Sciatic nerve (tissue), 2 donors: ENCODE results near the gene HTN3. TPM values are rescaled to one million over a fixed set of nuclear protein-coding genes. Genes with fewer than 3 reads are reported as not detected.
A peak's percentile ranks its signal among the peaks of the same experiment; 100 is the strongest.
"Not testable (repeated sequence)": the region's sequence is repeated elsewhere in the genome, so short reads cannot be mapped to it uniquely, and the experiment has no call there.

Experiments used
- ATAC-seq: fragments of 200-7000 bp; cut with Tn5 transposase; one replicate; pipeline ENCODE4 v1.9.1; 2020; ENCODE audit warnings: mild to moderate bottlenecking, moderate library complexity
- DNase-seq: peaks from one replicate; pipeline ENCODE4 v3.0.0-alpha.2; 2020; ENCODE audit warnings: low spot score
- intact Hi-C: fragments of 100-400 bp; cut with DNase I; formaldehyde crosslinking; loops from one replicate; pipeline ENCODE4 v1.14.2; 2022
- total RNA-seq: library from RNA; stranded (reverse); fragmentation: NEBNext Ultra II Directional; extraction: Animal tissue kit (Norgen Biotek cat#: 25700); gene quantifications from one replicate; pipeline ENCODE4 v1.2.1, GENCODE V29; 2021
- donor health status: DM: no; HTN: no; CAD: no.
- donor health status: DM: no; HTN: no; CAD: no.

Gene HTN3
- not detected for total RNA-seq

DNA sequence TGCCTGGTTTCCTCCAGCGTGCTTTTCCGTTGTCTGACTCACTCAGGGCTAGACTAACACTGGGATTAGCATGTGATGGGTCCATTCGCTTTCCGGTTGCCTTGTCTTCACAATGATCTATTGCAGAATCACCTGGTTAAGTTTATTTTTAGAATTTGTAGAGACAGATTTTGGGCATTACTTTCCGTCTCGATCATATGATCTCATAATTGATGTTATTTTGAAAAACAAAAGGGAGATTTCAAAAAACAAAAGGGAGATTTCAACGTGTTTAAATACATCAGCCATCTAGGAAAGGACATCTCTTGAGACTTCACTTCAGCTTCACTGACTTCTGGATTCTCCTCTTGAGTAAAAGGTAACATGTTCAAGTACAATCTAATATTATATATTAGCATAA, at the start of gene HTN3:
TSS of gene HTN3 (plus strand) at position 301 of the 400 bp plus-strand sequence. CDS start 2,282 bp downstream, outside the sequence.
- intact Hi-C loops, DNase-seq, ATAC-seq: not testable (repeated sequence)

DNA sequence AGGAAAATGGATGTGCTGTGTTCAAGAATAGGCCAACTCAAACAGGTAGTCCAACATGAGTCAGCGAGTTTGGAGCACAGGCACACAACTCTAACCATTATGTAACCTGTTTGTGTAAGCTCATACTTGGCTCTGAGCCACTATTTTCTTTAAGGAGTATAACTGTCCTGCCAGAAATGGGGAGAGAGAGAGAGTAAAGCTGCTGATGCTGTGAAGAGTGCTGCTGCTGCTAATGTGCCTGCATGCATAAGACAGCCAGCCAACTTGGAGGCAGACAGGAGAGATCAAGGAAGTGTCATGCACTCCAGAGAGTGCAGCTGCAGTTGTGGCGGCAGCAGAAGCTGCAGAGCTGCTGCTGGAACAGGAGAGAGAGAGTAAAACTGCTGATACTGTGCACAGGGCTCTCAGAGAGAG, 44.2 kb upstream of the HTN3 start:
- ATAC-seq (peak; percentile 42), DNase-seq (no peak)
- intact Hi-C loops: no loop called here

GRCh38 chr4:69986663-69987062, 41.6 kb upstream of the HTN3 start:
- ATAC-seq: no peak
- intact Hi-C loops: no loop called here
- DNase-seq: no peak

DNA sequence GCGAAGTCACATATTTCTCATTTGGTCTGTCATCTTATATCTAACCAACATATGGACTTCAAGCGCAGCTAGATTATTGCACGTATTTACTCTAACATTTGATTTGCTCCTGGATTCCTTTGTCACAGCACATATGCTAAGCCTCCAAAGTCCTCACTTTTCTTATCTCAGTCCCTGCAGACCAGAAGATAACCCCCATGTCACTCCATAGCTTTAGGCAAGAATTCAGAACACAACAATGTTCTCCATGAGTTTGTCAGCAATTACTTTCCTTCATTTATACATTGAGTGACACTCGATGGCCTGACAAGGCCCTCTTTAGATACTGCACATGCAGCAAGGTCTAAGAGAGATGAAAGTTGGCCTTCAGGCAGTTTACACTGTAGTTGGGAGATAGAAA, 37.2 kb upstream of the HTN3 start:
- intact Hi-C loops: no loop called here
- DNase-seq (no peak), ATAC-seq (no peak)

DNA sequence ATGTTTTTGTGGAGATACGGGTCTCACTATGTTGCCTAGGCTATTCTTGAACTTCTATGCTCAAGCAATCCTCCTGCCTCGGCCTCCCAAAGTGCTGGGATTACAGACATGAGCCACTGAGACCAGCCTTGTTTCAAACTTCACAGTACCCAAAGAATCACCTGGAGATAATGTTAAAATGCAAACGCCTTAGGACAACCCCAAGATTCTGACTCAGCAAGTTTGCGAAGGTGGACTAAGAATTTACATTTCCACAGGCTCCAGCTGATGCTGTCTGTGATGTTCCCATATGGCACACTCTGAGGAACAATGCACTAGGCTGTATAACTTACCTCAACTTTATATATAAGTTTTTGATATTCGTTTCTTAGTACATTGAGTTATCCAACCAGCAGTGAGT, 33.5 kb upstream of the HTN3 start:
- DNase-seq (no peak), ATAC-seq (no peak)
- intact Hi-C loops: no loop called here

DNA sequence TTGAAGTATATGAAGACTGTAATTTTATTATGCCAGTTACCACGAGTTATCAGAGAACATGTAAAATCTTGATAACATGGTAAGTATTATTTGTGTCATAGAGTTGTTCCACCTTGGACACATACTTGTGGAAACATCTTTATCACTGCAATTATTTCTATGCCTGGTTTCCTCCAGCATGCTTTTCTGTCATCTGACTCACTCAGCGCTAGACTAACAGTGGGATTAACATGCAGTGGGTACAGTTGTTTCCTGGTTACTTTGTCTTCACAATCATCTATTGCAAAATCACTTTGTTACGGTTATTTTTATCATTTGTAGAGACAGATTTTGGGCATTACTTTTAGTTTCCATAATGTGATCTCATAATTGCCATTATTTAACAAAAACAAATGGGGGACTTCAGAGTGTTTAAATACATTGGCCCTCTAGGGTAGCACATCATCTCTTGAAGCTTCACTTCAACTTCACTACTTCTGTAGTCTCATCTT, 32.7 kb upstream of the HTN3 start, which contains the start of gene STATH:
TSS of gene STATH (plus strand) at position 441 of the 491 bp plus-strand sequence. CDS start 2,472 bp downstream, outside the sequence.
- ATAC-seq: no peak
- no peak for DNase-seq
- intact Hi-C loops: no loop called here

DNA sequence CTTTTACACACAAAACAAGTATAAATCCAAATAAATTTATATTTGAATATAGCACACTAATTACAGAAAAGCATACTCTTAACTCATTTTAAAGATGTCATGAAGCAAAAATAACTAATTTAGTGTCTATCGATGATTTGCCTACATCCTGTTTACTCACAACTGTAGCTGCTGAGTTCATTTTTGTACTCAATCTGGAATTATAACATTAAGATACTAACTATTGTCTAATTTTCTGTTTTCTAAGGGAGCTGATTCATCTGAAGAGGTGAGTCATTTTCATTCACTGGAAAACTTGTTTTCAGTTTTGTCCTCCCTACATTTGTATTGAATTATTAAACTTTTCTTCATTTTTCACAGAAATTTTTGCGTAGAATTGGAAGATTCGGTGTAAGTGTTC, 28.8 kb upstream of the HTN3 start:
- ATAC-seq (no peak), DNase-seq (no peak)
- intact Hi-C loops: no loop called here

- intact Hi-C loops: no loop called here
- no peak for DNase-seq
- ATAC-seq: no peak
Observed at GRCh38 chr4:70000711-70001110, 27.5 kb upstream of the HTN3 start.

DNA sequence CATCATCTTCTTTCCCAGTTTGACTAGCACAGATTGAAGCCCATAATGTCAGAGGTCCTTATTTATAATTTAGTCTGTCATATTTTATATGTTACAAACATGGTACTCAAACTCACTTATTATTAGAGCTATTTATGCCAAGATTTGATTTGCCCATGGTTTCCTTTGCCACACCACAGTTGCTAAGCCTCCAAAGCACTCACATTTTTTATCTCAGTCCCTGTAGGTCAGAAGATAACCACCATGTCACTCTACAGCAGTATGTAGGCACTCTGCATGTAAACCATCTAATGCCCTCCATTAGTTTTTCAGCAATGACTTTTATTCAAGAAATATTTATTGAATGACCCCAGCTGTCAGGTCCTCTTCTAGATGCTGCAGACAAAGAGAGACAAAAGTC, 25.8 kb upstream of the HTN3 start:
- intact Hi-C loops: no loop called here
- DNase-seq: no peak
- no peak for ATAC-seq

- ATAC-seq (no peak), DNase-seq (no peak)
- intact Hi-C loops: no loop called here
Observed at GRCh38 chr4:70008771-70009170, 19.5 kb upstream of the HTN3 start.

- ATAC-seq, intact Hi-C loops, DNase-seq: not testable (repeated sequence)
Observed at GRCh38 chr4:70019006-70019405, 9.3 kb upstream of the HTN3 start.

- intact Hi-C loops: no loop called here
- ATAC-seq (no peak), DNase-seq (no peak)
Observed at GRCh38 chr4:70023218-70023617, 5.0 kb upstream of the HTN3 start.

DNA sequence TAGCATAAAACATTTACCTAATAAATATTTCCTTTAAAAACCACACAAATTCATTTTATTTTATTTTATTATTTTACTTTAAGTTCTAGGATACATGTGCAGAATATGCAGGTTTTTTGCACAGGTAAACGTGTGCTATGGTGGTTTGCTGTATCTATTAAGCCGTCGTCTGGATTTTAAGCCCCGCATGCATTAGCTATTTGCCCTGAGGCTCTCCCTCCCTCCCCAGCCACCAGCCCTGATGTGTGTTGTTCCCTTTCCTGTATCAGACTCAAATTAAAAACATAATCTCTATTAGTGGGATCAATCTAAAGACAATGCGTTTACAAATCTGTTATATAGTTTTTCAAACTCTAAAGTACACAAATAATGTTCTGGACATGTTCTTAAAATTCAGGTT, 1.2 kb upstream of the HTN3 start:
- no peak for ATAC-seq
- intact Hi-C loops: no loop called here
- no peak for DNase-seq

DNA sequence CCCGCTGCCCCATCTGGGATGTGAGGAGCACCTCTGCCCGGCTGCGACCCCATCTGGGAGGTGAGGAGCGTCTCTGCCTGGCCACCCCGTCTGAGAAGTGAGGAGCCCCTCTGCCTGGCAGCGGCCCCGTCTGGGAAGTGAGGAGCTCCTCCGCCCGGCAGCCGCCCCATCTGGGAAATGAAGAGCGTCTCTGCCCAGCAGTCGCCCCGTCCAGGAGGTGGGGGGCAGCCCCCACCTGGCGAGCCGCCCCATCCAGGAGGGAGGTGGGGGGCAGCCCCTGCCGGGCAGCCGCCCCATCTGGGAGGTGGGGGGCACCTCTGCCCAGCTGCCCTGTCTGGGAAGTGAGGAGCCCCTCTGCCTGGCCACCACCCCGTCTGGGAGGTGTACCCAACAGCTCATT, 9.3 kb downstream of the HTN3 start:
- ATAC-seq, DNase-seq, intact Hi-C loops: not testable (repeated sequence)

- intact Hi-C loops, DNase-seq, ATAC-seq: not testable (repeated sequence)
Observed at GRCh38 chr4:70039928-70040327, 11.7 kb downstream of the HTN3 start.

GRCh38 chr4:70041652-70042286, 13.5 kb downstream of the HTN3 start:
- ATAC-seq: no peak
- DNase-seq: no peak
- intact Hi-C loops: no loop called here

- intact Hi-C loops, DNase-seq, ATAC-seq: not testable (repeated sequence)
Observed at GRCh38 chr4:70050138-70050537, 21.9 kb downstream of the HTN3 start, which contains the start of gene HTN1. HTN1 (plus strand) TSS chr4:70050438; CDS start chr4:70053077, 2,639 bp downstream.

GRCh38 chr4:70056534-70056933, 28.3 kb downstream of the HTN3 start:
- intact Hi-C loops, DNase-seq, ATAC-seq: not testable (repeated sequence)

- intact Hi-C loops: no loop called here
- DNase-seq: no peak
Observed at GRCh38 chr4:70057651-70058050, 29.4 kb downstream of the HTN3 start.

GRCh38 chr4:70059149-70059548, 30.9 kb downstream of the HTN3 start:
- ATAC-seq: no peak
- no peak for DNase-seq
- intact Hi-C loops: no loop called here

More at GRCh38 chr4:70057651-70058050, 29.4 kb downstream of the HTN3 start:
- no peak for ATAC-seq

- intact Hi-C loops: no loop called here
- ATAC-seq (no peak), DNase-seq (no peak)
Observed at GRCh38 chr4:70062000-70062399, 33.7 kb downstream of the HTN3 start.
